A549 (cell line): Measurements from ENCODE around the gene ZNF384. TPM values are rescaled to one million over a fixed set of nuclear protein-coding genes. Genes with fewer than 3 reads are reported as not detected.

Experiments used
- ATAC-seq, 2 experiments: fragments of 200-7000 bp in 1 of 2; fragments of >200 bp in 1 of 2; cut with Nextera tagmentation in 1 of 2; cut with Tn5 transposase in 1 of 2; 3 replicates each; pipeline versions ENCODE4 v1.8.0 to v1.9.1; 2018 to 2020; ENCODE audit warnings: mild to moderate bottlenecking in 1 of 2, moderate library complexity in 1 of 2
- CTCF ChIA-PET: fragments of 300-600 bp; sonication (Branson Sonifier 250); formaldehyde crosslinking; extraction: SDS; loops from one replicate; lab custom pipeline; 2021; ENCODE audit warnings: antibody characterized with exemption, inconsistent platforms; lab: Yijun Ruan, JAX
- POLR2A ChIA-PET: fragments of 350-600 bp; formaldehyde crosslinking; extraction: SDS; loops from one replicate; lab custom pipeline; 2021; ENCODE audit warnings: antibody characterized with exemption, inconsistent platforms; lab: Yijun Ruan, JAX
- DNase-seq, 2 experiments: peaks; one replicate each; pipeline versions ENCODE4 v3.0.0 to v3.0.0-alpha.2; 2011 to 2016; ENCODE audit warnings: low read depth in 1 of 2, low spot score in 1 of 2
- FAIRE-seq: peaks from 2 replicates; lab custom pipeline; 2011; peaks lifted over from hg19 to GRCh38; lab: Jason Lieb, UNC
- H3K27ac ChIP-seq, 2 experiments: fragments of >200 bp; sonication (Bioruptor Twin); formaldehyde crosslinking; 3 replicates each; pipeline ENCODE4 v1.5.1; 2016 to 2017
- H3K4me1 ChIP-seq: fragments of >200 bp; sonication (Bioruptor Twin); formaldehyde crosslinking; 3 replicates; pipeline ENCODE4 v1.6.1; 2016
- H3K4me2 ChIP-seq: fragments of >200 bp; sonication (Bioruptor Twin); formaldehyde crosslinking; 3 replicates; pipeline ENCODE4 v1.6.1; 2016
- H3K4me3 ChIP-seq: fragments of >200 bp; sonication (Bioruptor Twin); formaldehyde crosslinking; 3 replicates; pipeline ENCODE4 v1.5.1; 2016
- H3K9me3 ChIP-seq: fragments of >200 bp; sonication (Bioruptor Twin); formaldehyde crosslinking; 3 replicates; pipeline ENCODE4 v1.6.1; 2016
- CBX2 ChIP-seq: fragments of 200-600 bp; sonication (generic); IDR thresholded peaks from 2 replicates; pipeline ENCODE4 v1.6.1; 2016; ENCODE audit warnings: low read depth, mild to moderate bottlenecking, borderline replicate concordance
- CEBPB ChIP-seq, 2 experiments: fragments of >200 bp in 1 of 2; sonication (Bioruptor Twin) in 1 of 2; formaldehyde crosslinking in 1 of 2; IDR thresholded peaks; 2 replicates each; pipeline ENCODE4 v1.6.1; 2012 to 2016
- CHD2 ChIP-seq: fragments of 150-350 bp; IDR thresholded peaks from 2 replicates; pipeline ENCODE4 v1.6.1; 2014; ENCODE audit warnings: low read length; ENCODE audit not compliant: partially characterized antibody
- CTCF ChIP-seq: fragments of >200 bp; sonication (Bioruptor Twin); formaldehyde crosslinking; IDR thresholded peaks from 3 replicates; pipeline ENCODE4 v1.5.1; 2016
- E2F6 ChIP-seq: IDR thresholded peaks from 2 replicates; pipeline ENCODE4 v1.6.1; 2012; ENCODE audit warnings: low read depth, borderline replicate concordance
- EHF ChIP-seq: fragments of 250-450 bp; sonication (Bioruptor Pico); IDR thresholded peaks from 2 replicates; pipeline ENCODE4 v1.5.0; 2020; ENCODE audit warnings: mild to moderate bottlenecking
- ESRRA ChIP-seq: fragments of 150-350 bp; IDR thresholded peaks from 2 replicates; pipeline ENCODE4 v1.6.1; 2014; ENCODE audit warnings: mild to moderate bottlenecking, low read length, borderline replicate concordance
- FOSB ChIP-seq: fragments of 250-450 bp; sonication (Bioruptor Pico); IDR thresholded peaks from 2 replicates; pipeline ENCODE4 v1.5.0; 2020; ENCODE audit warnings: mild to moderate bottlenecking, moderate library complexity
- FOSL2 ChIP-seq, 2 experiments: fragments of 450-650 bp in 1 of 2; fragments of >200 bp in 1 of 2; sonication (Bioruptor Twin) in 1 of 2; formaldehyde crosslinking; IDR thresholded peaks; 2 replicates each; pipeline versions ENCODE4 v1.5.0 to v1.6.1; 2016 to 2020; ENCODE audit warnings: mild to moderate bottlenecking in 1 of 2, moderate library complexity in 1 of 2
- HDAC2 ChIP-seq: fragments of 200-600 bp; sonication (generic); IDR thresholded peaks from 2 replicates; pipeline ENCODE4 v1.6.1; 2016
- HES2 ChIP-seq: fragments of >200 bp; sonication (Bioruptor Twin); formaldehyde crosslinking; IDR thresholded peaks from 2 replicates; pipeline ENCODE4 v1.6.1; 2016
- HOXB5 ChIP-seq: fragments of 250-450 bp; sonication (Bioruptor Pico); IDR thresholded peaks from 2 replicates; pipeline ENCODE4 v1.5.0; 2020; ENCODE audit warnings: mild to moderate bottlenecking, moderate library complexity
- JUNB ChIP-seq: fragments of >200 bp; sonication (Bioruptor Twin); formaldehyde crosslinking; IDR thresholded peaks from 2 replicates; pipeline ENCODE4 v1.6.1; 2016
- KDM5A ChIP-seq: fragments of 200-600 bp; sonication (generic); IDR thresholded peaks from 2 replicates; pipeline ENCODE4 v1.6.1; 2016; ENCODE audit warnings: antibody characterized with exemption, mild to moderate bottlenecking
- MAX ChIP-seq: IDR thresholded peaks from 2 replicates; pipeline ENCODE4 v1.6.1; 2012
- MAZ ChIP-seq: fragments of 150-350 bp; IDR thresholded peaks from 2 replicates; pipeline ENCODE4 v1.6.1; 2014; ENCODE audit warnings: antibody characterized with exemption, low read depth, low read length, borderline replicate concordance
- MYC ChIP-seq: IDR thresholded peaks from 2 replicates; pipeline ENCODE4 v1.6.1; 2012; ENCODE audit warnings: mild to moderate bottlenecking, inconsistent platforms, low read length, improper control_type of control experiment, borderline replicate concordance
- NFE2L2 ChIP-seq: fragments of 150-350 bp; conservative IDR thresholded peaks from 2 replicates; pipeline ENCODE4 v1.6.1; 2014; ENCODE audit warnings: low read length
- PHF8 ChIP-seq: fragments of 200-600 bp; sonication (generic); IDR thresholded peaks from 2 replicates; pipeline ENCODE4 v1.6.1; 2016; ENCODE audit warnings: low read depth, mild to moderate bottlenecking, antibody characterized with exemption, moderate library complexity, borderline replicate concordance
- POLR2A ChIP-seq: IDR thresholded peaks from 2 replicates; pipeline ENCODE4 v1.6.1; 2012; ENCODE audit warnings: mild to moderate bottlenecking, low read length
- RARB ChIP-seq: fragments of 250-450 bp; sonication (Bioruptor Pico); IDR thresholded peaks from 2 replicates; pipeline ENCODE4 v1.8.0; 2021; ENCODE audit warnings: mild to moderate bottlenecking, moderate library complexity
- RCOR1 ChIP-seq: fragments of 150-350 bp; IDR thresholded peaks from 2 replicates; pipeline ENCODE4 v1.6.1; 2014; ENCODE audit warnings: antibody characterized with exemption, low read length, low read depth
- TP53 ChIP-seq: fragments of 250-450 bp; sonication (Bioruptor Pico); IDR thresholded peaks from 2 replicates; pipeline ENCODE4 v1.5.0; 2021; ENCODE audit warnings: mild to moderate bottlenecking, moderate library complexity
- ZC3H11A ChIP-seq: fragments of 450-650 bp; IDR thresholded peaks from 2 replicates; pipeline ENCODE4 v1.6.1; 2014; ENCODE audit warnings: antibody characterized with exemption, mild to moderate bottlenecking
- WGBS: methylation state at CpG from one replicate; pipeline ENCODE4 v1.1.6; 2017; ENCODE audit errors: missing lambda C conversion rate; 5-methylcytosine and 5-hydroxymethylcytosine counted together
- polyA plus RNA-seq, 4 experiments: library from polyadenylated mRNA; depleted of rRNA in 3 of 4; stranded (reverse); fragments of >200 nt; fragmentation: RNase III in 1 of 4; extraction: RNeasy Plus Mini Kit Qiagen cat#74134 plus additional on column Dnase treatment in 1 of 4; gene quantifications; 2 replicates in 3 of 4; 3 replicates in 1 of 4; pipeline ENCODE4 v1.2.3, GENCODE V29; 2011 to 2017
- TF ChIP-seq, protein P1 (sequence below): fragments of 250-450 bp; sonication (Bioruptor Pico); IDR thresholded peaks from 2 replicates; pipeline ENCODE4 v1.5.0; 2020; ENCODE audit warnings: low read depth, mild to moderate bottlenecking, moderate library complexity
- TF ChIP-seq, protein P2 (sequence below): fragments of 250-450 bp; sonication (Bioruptor Pico); IDR thresholded peaks from 2 replicates; pipeline ENCODE4 v1.5.0; 2021; ENCODE audit warnings: mild to moderate bottlenecking, moderate library complexity, borderline replicate concordance

The ZNF384 gene
- polyA plus RNA-seq, 2 of the 4 experiments (the other 2 are of a cell fraction): 59.6 to 79.8 TPM

- WGBS: 55% methylated on average over 2 of the region's 2 CpGs
- Histone ChIP-seq H3K27ac (no peak overlapping the region), H3K4me1 (peaks cover 6% of the 10 kb centered on the region; the same call in 1 of the 3 replicates), H3K4me3 (no peak overlapping the region), H3K4me2 (no peak overlapping the region), H3K9me3 (no peaks in the 10 kb centered on the region)
- FAIRE-seq (no peak), ATAC-seq (no peak), DNase-seq (no peak)
- CTCF ChIA-PET: interaction anchor here (0.7 to 3.3 kb wide), 10 partner anchors 9 to 177 kb away, joined by 3 to 9 read pairs (median 4); partner anchors contain the start of genes COPS7A and PTMS
- POLR2A ChIA-PET: interaction anchor here (1.8 kb wide), 1 partner anchor 31 kb away, joined by 6 read pairs; the partner anchor contains the start of gene COPS7A
- no peak for TF ChIP-seq CEBPB (IDR thresholded peaks at IDR 0.05)
- no peak for TF ChIP-seq POLR2A
- no peak for TF ChIP-seq JUNB
- TF ChIP-seq FOSL2 (IDR thresholded peaks at IDR 0.05): no peak
- TF ChIP-seq FOSL2 (CRISPR knock-in tag; IDR thresholded peaks at IDR 0.05): no peak
- TF ChIP-seq RARB (CRISPR knock-in tag): no peak
- no peak for TF ChIP-seq EHF (CRISPR knock-in tag)
- no peak for TF ChIP-seq CTCF
- no peak for TF ChIP-seq HDAC2
- TF ChIP-seq CBX2: no peak
- no peak for TF ChIP-seq ZC3H11A
- TF ChIP-seq, protein P1, sequence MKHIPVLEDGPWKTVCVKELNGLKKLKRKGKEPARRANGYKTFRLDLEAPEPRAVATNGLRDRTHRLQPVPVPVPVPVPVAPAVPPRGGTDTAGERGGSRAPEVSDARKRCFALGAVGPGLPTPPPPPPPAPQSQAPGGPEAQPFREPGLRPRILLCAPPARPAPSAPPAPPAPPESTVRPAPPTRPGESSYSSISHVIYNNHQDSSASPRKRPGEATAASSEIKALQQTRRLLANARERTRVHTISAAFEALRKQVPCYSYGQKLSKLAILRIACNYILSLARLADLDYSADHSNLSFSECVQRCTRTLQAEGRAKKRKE (CRISPR knock-in tag): no peak
Observed at GRCh38 chr12:6692888-6693287, 3.7 kb upstream of the ZNF384 start.

DNA sequence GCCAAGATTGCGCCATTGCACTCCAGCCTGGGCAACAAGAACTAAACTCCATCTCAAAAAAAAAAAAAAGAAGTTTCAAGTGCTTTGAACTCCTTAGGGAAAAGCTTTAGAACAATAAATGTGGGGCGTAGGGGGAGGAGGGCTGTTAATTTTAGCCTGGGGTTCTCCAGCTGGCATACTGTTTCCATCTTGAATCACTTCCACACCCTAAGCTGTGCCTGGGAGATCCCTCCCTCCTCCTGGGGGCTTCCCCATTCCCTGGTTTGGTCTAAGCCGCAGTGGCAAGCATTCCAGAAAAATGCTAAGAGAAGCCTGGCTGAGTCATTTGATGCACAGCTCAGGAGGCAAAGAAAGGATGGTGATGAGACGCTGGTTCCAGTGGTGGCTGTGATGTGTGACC, 2.3 kb upstream of the ZNF384 start:
- Histone ChIP-seq H3K27ac (no peak overlapping the region), H3K4me3 (no peak overlapping the region), H3K4me1 (peaks cover 18% of the 10 kb centered on the region; the same call in 2 of the 3 replicates), H3K4me2 (no peak overlapping the region), H3K9me3 (no peaks in the 10 kb centered on the region)
- DNase-seq: no peak
- 83% methylated on average over 4 of the region's 4 CpGs for WGBS
- ChIA-PET CTCF (interaction anchor here (0.6 to 1.8 kb wide), 7 partner anchors 14 to 162 kb away, joined by 3 to 5 read pairs (median 3); no protein-coding TSS in a partner anchor), POLR2A (interaction anchor here (1.8 kb wide), 1 partner anchor 32 kb away, joined by 6 read pairs; the partner anchor contains the start of gene COPS7A)
- TF ChIP-seq, protein P1 (CRISPR knock-in tag): no peak
- TF ChIP-seq HES2 (no peak), MYC (no peak), MAX (no peak), CHD2 (no peak), NFE2L2 (no peak), E2F6 (no peak), ESRRA (no peak), RARB (CRISPR knock-in tag) (no peak), HOXB5 (CRISPR knock-in tag) (no peak), PHF8 (no peak), CTCF (no peak), HDAC2 (no peak), RCOR1 (no peak), TP53 (CRISPR knock-in tag) (no peak), KDM5A (no peak), FOSB (CRISPR knock-in tag) (no peak), MAZ (no peak), JUNB (no peak)
- TF ChIP-seq, protein P2, sequence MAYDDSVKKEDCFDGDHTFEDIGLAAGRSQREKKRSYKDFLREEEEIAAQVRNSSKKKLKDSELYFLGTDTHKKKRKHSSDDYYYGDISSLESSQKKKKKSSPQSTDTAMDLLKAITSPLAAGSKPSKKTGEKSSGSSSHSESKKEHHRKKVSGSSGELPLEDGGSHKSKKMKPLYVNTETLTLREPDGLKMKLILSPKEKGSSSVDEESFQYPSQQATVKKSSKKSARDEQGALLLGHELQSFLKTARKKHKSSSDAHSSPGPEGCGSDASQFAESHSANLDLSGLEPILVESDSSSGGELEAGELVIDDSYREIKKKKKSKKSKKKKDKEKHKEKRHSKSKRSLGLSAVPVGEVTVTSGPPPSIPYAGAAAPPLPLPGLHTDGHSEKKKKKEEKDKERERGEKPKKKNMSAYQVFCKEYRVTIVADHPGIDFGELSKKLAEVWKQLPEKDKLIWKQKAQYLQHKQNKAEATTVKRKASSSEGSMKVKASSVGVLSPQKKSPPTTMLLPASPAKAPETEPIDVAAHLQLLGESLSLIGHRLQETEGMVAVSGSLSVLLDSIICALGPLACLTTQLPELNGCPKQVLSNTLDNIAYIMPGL (CRISPR knock-in tag): no peak
- FAIRE-seq: no peak
- no peak for ATAC-seq
